ENCODE results near the gene HNRNPK. TPM values are rescaled to one million over a fixed set of nuclear protein-coding genes. Genes with fewer than 3 reads are reported as not detected.

The HNRNPK gene
- total and polyA plus RNA-seq, 2 of the 13 experiments (the other 11 are each of a cell fraction or from before 2014, with no cell fraction given) = 321 to 712 TPM

DNA sequence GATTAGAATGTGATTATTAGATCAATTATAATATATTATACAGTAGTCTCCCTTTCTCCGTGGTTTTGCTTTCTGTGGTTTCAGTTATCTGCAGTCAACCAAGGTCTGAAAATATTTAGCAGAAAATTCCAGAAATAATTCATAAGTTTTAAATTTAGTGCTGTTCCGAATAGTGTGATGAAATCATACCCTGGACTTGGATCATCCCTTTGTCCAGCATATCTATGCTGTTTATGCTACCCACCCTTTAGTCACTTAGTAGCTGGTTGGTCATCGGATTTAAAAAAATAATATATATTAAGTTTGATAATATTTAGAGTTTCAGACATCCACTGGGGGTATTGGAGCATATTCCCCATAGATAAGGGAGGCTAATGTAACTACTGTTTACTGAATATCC, 20.2 kb upstream of the HNRNPK start:
- H3K4me1 ChIP-seq (ENCODE audit: insufficient read depth, low read length) = no peaks in the 10 kb centered on the region
- no peaks in the 10 kb centered on the region for H4K20me1 ChIP-seq (ENCODE audit: insufficient read depth, low read length)
- H3K4me3 ChIP-seq (replicated peaks in 1 of 3; ENCODE audit: insufficient read depth in 1 of 3, low read depth in 2 of 3, low read length in 3 of 3) = no peak overlapping the region
- WGBS (ENCODE audit: low lambda C conversion rate) = 95% methylated on average over 3 of the region's 3 CpGs
- ATAC-seq = no peak
- no peak overlapping the region for H3K4me2 ChIP-seq (ENCODE audit: low read depth, low read length)
- H3K36me3 ChIP-seq (replicated peaks in 1 of 2; ENCODE audit: control insufficient read depth in 1 of 2, insufficient read depth in 2 of 2, low read length in 2 of 2) = peaks cover 0 to 23% of the 10 kb centered on the region in 2 experiments; a peak in 4 of 5 replicates
- H3K27me3 ChIP-seq (ENCODE audit: control insufficient read depth in 1 of 2, insufficient read depth in 2 of 2, low read length in 2 of 2) = no peaks in the 10 kb centered on the region
- in situ Hi-C loops (cut with HindIII; ENCODE audit: extremely low pct_ligation_motif_present, low pct_unique_long_range_greater_than_20kb) = no loop called here
- ChIA-PET POLR2A (no interaction called here), CTCF (ENCODE audit: low intra/inter-chr PET ratio, low total read pairs) (no interaction called here)
- peaks cover 5% of the 10 kb centered on the region for H3K79me2 ChIP-seq (ENCODE audit: insufficient read depth, low read length)
- no peaks in the 10 kb centered on the region for H3K9me3 ChIP-seq (ENCODE audit: low read length)
- no peak overlapping the region for H3K9ac ChIP-seq (ENCODE audit: insufficient read depth, low read depth, low read length)
- no peak for FAIRE-seq
- H3K27ac ChIP-seq (ENCODE audit: extremely low read length, insufficient read depth, low read length) = no peak overlapping the region
- H2AFZ ChIP-seq (ENCODE audit: low read length) = no peak overlapping the region
- intact Hi-C loops (cut with micrococcal nuclease; ENCODE audit: unreplicated experiment) = no loop called here
- no TSS peak for BruUV-seq (replicated peaks)
- TF ChIP-seq, protein P1, sequence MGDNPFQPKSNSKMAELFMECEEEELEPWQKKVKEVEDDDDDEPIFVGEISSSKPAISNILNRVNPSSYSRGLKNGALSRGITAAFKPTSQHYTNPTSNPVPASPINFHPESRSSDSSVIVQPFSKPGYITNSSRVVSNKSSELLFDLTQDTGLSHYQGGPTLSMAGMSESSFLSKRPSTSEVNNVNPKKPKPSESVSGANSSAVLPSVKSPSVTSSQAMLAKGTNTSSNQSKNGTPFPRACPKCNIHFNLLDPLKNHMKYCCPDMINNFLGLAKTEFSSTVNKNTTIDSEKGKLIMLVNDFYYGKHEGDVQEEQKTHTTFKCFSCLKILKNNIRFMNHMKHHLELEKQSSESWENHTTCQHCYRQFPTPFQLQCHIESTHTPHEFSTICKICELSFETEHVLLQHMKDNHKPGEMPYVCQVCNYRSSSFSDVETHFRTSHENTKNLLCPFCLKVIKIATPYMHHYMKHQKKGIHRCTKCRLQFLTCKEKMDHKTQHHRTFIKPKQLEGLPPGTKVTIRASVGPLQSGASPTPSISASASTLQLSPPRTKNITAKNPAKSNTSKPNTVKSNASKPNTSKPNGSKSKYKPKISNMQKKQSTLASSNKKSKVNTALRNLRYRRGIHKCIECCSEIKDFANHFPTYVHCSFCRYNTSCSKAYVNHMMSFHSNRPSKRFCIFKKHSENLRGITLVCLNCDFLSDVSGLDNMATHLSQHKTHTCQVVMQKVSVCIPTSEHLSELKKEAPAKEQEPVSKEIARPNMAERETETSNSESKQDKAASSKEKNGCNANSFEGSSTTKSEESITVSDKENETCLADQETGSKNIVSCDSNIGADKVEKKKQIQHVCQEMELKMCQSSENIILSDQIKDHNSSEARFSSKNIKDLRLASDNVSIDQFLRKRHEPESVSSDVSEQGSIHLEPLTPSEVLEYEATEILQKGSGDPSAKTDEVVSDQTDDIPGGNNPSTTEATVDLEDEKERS (CRISPR knock-in tag; IDR thresholded peaks at IDR 0.05) = no peak
- TF ChIP-seq ATF6 (CRISPR knock-in tag; conservative IDR thresholded peaks at IDR 0.05) (no peak), ZIK1 (CRISPR knock-in tag; IDR thresholded peaks at IDR 0.05; ENCODE audit: borderline replicate concordance, low read depth) (no peak), CENPBD1 (CRISPR knock-in tag; IDR thresholded peaks at IDR 0.05; ENCODE audit: borderline replicate concordance, low read depth) (no peak), ZNF282 (IDR thresholded peaks at IDR 0.05; ENCODE audit: partially characterized antibody) (no peak), RBM22 (optimal IDR thresholded peaks at IDR 0.05; ENCODE audit: low read length) (no peak), ZNF652 (CRISPR knock-in tag; IDR thresholded peaks at IDR 0.05; ENCODE audit: borderline replicate concordance, low read depth) (no peak), TCF12 (IDR thresholded peaks at IDR 0.05) (no peak), TCF12 (CRISPR knock-in tag; IDR thresholded peaks at IDR 0.05) (no peak)
- no peak for DNase-seq (ENCODE audit: low spot score)

All from HepG2 (cell line).